Psoas muscle (tissue), 8 donors: ENCODE measurements around the gene PPCDC. TPM values are rescaled to one million over a fixed set of nuclear protein-coding genes. Genes with fewer than 3 reads are reported as not detected.

Experiments used
- ATAC-seq, 4 donors: fragments of 200-7000 bp; cut with Tn5 transposase; one replicate each; pipeline ENCODE4 v1.9.1; 2020; ENCODE audit warnings: moderate library complexity in 3 of 4, mild to moderate bottlenecking in 2 of 4
- DNase-seq, 2 donors: peaks; one replicate each; pipeline ENCODE4 v3.0.0-alpha.2; 2020
- H3K27ac ChIP-seq: fragments of 200-600 bp; one replicate; pipeline ENCODE4 v1.8.0; 2022
- H3K27me3 ChIP-seq, 3 donors: fragments of 200-600 bp in 1 of 3; one replicate each; pipeline versions ENCODE4 v1.6.1 to v1.8.0; 2013 to 2022; ENCODE audit warnings: low read length in 2 of 3, mild to moderate bottlenecking in 2 of 3, moderate library complexity in 1 of 3; ENCODE audit not compliant: insufficient read depth in 3 of 3
- H3K36me3 ChIP-seq, 2 donors: fragments of 200-600 bp in 1 of 2; one replicate each; pipeline versions ENCODE4 v1.6.1 to v1.8.0; 2013 to 2022; ENCODE audit warnings: low read depth in 1 of 2, mild to moderate bottlenecking in 1 of 2, moderate library complexity in 1 of 2; ENCODE audit not compliant: insufficient read depth in 1 of 2
- H3K4me1 ChIP-seq: fragments of 200-600 bp; one replicate; pipeline ENCODE4 v1.8.0; 2022
- H3K4me3 ChIP-seq: fragments of 200-600 bp; one replicate; pipeline ENCODE4 v1.8.0; 2022; ENCODE audit warnings: mild to moderate bottlenecking
- H3K9me3 ChIP-seq: fragments of 200-600 bp; one replicate; pipeline ENCODE4 v1.8.0; 2022
- WGBS, 3 donors: extraction: QIAGEN DNeasy Blood & Tissue Kit; methylation state at CpG; one replicate each; pipeline versions ENCODE4 v1.1.6 to v1.1.7; 2013; 5-methylcytosine and 5-hydroxymethylcytosine counted together
- intact Hi-C, 2 donors: fragments of 100-400 bp; cut with DNase I; formaldehyde crosslinking; loops; one replicate each; pipeline versions ENCODE4 v1.11.0 to v1.14.2; 2022
- polyA plus RNA-seq, 3 donors: library from polyadenylated mRNA; stranded (reverse); fragments of 200-250 nt; gene quantifications; one replicate each; pipeline ENCODE4 v1.2.3, GENCODE V29; 2013
- total RNA-seq, 4 donors: library from RNA; stranded (reverse); fragmentation: NEBNext Ultra II Directional in 2 of 4; extraction: Animal tissue kit (Norgen Biotek cat#: 25700) in 2 of 4; gene quantifications; one replicate each; pipeline versions ENCODE4 v1.2.1 to v1.2.4, GENCODE V29; 2021 to 2023
- TF ChIP-seq, protein P1 (sequence below): fragments of 200-600 bp; IDR thresholded peaks from one replicate; pipeline ENCODE4 v1.8.0; 2022; ENCODE audit warnings: antibody characterized with exemption
- donor health status: healthy with polysubstance abuse.
- donor health status: DM: no; HTN: no; CAD: no; lungs with moderate emphysema.
- donor health status: Bipolar disorder and iron deficiency.
- donor health status: healthy.
- donor health status: DM: yes; HTN: yes; CAD: no.
- donor health status: DM: no; HTN: no; CAD: no.
- donor health status: DM: no; HTN: no; CAD: no.
- donor health status: DM: yes; HTN: yes; CAD: no.

PPCDC gene
- total and polyA plus RNA-seq, 7 donors = 2.4 to 26.1 (median 11.7) TPM

- WGBS, 3 donors = 9% methylated on average over 12 of the region's 12 CpGs
- DNase-seq (no peak), ATAC-seq (peak; percentile 54 to 78 (median 64))
- H3K4me3 ChIP-seq = peak overlapping the region; percentile 77
- intact Hi-C loops = loop anchor here in 1 of 2 donors (10.0 kb wide), 1 partner anchor 281 kb away; no protein-coding TSS in a partner anchor
- peak overlapping the region; percentile 86 for H3K27ac ChIP-seq
- peaks cover 13% of the 10 kb centered on the region for H3K4me1 ChIP-seq
- H3K9me3 ChIP-seq = no peaks in the 10 kb centered on the region
- TF ChIP-seq, protein P1, sequence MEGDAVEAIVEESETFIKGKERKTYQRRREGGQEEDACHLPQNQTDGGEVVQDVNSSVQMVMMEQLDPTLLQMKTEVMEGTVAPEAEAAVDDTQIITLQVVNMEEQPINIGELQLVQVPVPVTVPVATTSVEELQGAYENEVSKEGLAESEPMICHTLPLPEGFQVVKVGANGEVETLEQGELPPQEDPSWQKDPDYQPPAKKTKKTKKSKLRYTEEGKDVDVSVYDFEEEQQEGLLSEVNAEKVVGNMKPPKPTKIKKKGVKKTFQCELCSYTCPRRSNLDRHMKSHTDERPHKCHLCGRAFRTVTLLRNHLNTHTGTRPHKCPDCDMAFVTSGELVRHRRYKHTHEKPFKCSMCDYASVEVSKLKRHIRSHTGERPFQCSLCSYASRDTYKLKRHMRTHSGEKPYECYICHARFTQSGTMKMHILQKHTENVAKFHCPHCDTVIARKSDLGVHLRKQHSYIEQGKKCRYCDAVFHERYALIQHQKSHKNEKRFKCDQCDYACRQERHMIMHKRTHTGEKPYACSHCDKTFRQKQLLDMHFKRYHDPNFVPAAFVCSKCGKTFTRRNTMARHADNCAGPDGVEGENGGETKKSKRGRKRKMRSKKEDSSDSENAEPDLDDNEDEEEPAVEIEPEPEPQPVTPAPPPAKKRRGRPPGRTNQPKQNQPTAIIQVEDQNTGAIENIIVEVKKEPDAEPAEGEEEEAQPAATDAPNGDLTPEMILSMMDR = no peak
- peaks cover 0 to 12% of the 10 kb centered on the region in 2 donors for H3K36me3 ChIP-seq
- H3K27me3 ChIP-seq = no peaks in the 10 kb centered on the region
Observed at GRCh38 chr15:75023872-75024636, 664 bp downstream of the PPCDC start.

DNA sequence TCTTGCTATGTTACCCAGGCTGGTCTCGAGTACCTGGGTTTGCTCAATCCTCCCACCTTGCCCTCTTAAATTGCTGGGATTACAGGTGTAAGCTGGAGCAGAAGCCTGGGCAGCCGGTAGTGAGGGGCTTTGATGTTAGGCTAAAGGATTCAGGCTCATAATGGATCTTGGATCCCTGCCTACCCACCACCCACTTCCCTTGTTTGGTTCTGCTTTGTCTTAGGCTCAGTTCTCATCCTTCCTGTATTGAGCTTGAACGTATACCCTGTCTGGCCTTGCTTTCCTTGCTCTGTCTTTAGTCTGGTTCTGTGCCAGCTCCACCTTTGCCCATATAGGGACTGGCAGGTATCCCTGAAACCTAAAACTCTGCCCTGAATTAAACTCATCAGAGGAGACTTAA is 1.7 kb downstream of the PPCDC start:
- Histone ChIP-seq H3K4me1 (peaks cover 21% of the 10 kb centered on the region), H3K9me3 (no peaks in the 10 kb centered on the region), H3K4me3 (no peak overlapping the region), H3K36me3 (peaks cover 0 to 12% of the 10 kb centered on the region in 2 donors), H3K27ac (no peak overlapping the region), H3K27me3 (no peaks in the 10 kb centered on the region)
- intact Hi-C loops = loop anchor here in 1 of 2 donors (10.0 kb wide), 1 partner anchor 280 kb away; no protein-coding TSS in a partner anchor
- DNase-seq (no peak), ATAC-seq (no peak)
- TF ChIP-seq, protein P1 = no peak
- WGBS, 3 donors = 64 to 69% (median 66%) methylated on average over 3 of the region's 3 CpGs

DNA sequence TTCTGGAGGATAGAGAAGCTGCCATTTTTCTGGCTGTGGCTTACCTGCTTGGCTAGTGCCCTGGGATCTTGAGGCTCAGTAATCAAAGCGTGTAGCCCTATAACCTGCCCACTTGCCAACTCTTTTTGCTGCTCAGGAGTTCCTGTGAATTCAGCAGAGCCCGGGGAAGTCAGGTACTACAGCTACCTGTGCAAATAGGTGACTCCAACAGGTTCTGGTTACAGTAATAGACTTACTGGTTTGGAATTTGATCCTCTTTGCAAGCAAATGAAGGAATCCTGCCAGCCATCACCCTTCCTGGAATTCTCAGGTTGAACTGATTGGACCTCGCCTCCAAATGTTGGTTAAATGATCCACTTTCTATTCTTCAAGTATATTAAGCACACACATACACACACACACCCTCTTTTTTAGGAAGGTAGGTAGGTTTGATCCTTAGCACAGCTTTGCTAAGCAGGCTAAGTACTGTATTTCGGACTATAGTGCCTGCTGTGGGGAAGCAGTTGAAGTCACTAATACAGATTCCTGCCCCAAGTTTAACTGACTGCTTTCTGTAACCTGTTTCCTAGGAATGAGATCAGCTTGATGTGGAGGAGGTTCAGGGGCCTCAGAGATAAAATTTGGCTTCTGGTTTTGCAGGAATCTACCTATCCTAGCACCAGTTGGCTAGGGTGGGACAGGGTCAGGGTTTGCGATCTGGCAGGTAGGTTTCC is 2.3 kb downstream of the PPCDC start:
- Histone ChIP-seq H3K27ac (no peak overlapping the region), H3K36me3 (peaks cover 0 to 12% of the 10 kb centered on the region in 2 donors), H3K4me1 (peaks cover 26% of the 10 kb centered on the region), H3K4me3 (no peak overlapping the region), H3K9me3 (no peaks in the 10 kb centered on the region), H3K27me3 (no peaks in the 10 kb centered on the region)
- intact Hi-C loops = loop anchor here in 1 of 2 donors (10.0 kb wide), 1 partner anchor 279 kb away; no protein-coding TSS in a partner anchor
- TF ChIP-seq, protein P1 = no peak
- ATAC-seq (no peak), DNase-seq (no peak)
- WGBS, 3 donors = 92 to 96% (median 93%) methylated on average over 5 of the region's 5 CpGs

DNA sequence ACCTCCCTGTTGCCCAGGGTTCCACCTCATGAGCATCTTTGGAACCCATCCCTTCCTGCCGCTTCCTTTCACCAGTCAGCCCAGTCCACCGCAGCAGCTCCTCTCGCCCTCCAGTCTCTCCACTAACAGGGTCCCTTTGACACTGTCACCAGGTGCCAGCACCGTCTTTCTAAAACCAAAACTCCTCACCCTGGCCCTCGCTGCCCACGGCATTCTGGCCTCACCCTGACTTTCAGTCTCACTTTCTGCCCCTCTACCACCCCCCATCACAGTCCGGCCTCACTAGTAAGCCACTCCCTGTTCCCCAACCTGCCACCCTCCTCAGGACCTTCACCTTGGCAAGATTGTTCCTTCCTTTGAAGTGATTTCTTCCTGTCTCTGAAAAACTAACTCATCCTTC is 4.2 kb downstream of the PPCDC start:
- no peaks in the 10 kb centered on the region for H3K27me3 ChIP-seq
- H3K4me1 ChIP-seq = peaks cover 26% of the 10 kb centered on the region
- 88 to 89% (median 89%) methylated on average over 7 of the region's 7 CpGs for WGBS, 3 donors
- H3K36me3 ChIP-seq = peaks cover 0 to 12% of the 10 kb centered on the region in 2 donors
- H3K27ac ChIP-seq = no peak overlapping the region
- DNase-seq (no peak), ATAC-seq (no peak)
- TF ChIP-seq, protein P1 = no peak
- H3K9me3 ChIP-seq = no peaks in the 10 kb centered on the region
- intact Hi-C loops = loop anchor here in 1 of 2 donors (10.0 kb wide), 1 partner anchor 277 kb away; no protein-coding TSS in a partner anchor
- H3K4me3 ChIP-seq = no peak overlapping the region
